GM10266 (cell line): ENCODE measurements around the gene HCRT.

ENCODE experiments used
- DNase-seq: peaks from one replicate; pipeline ENCODE4 v3.0.0; 2012; ENCODE audit errors: extremely low spot score
- TF ChIP-seq, protein P1 (sequence below): IDR thresholded peaks from 2 replicates; pipeline ENCODE4 v1.5.1; 2012; ENCODE audit warnings: mild to moderate bottlenecking, low read depth; ENCODE audit not compliant: control insufficient read depth, insufficient read depth; ENCODE audit errors: missing control alignments

HCRT gene, protein sequence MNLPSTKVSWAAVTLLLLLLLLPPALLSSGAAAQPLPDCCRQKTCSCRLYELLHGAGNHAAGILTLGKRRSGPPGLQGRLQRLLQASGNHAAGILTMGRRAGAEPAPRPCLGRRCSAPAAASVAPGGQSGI

DNA sequence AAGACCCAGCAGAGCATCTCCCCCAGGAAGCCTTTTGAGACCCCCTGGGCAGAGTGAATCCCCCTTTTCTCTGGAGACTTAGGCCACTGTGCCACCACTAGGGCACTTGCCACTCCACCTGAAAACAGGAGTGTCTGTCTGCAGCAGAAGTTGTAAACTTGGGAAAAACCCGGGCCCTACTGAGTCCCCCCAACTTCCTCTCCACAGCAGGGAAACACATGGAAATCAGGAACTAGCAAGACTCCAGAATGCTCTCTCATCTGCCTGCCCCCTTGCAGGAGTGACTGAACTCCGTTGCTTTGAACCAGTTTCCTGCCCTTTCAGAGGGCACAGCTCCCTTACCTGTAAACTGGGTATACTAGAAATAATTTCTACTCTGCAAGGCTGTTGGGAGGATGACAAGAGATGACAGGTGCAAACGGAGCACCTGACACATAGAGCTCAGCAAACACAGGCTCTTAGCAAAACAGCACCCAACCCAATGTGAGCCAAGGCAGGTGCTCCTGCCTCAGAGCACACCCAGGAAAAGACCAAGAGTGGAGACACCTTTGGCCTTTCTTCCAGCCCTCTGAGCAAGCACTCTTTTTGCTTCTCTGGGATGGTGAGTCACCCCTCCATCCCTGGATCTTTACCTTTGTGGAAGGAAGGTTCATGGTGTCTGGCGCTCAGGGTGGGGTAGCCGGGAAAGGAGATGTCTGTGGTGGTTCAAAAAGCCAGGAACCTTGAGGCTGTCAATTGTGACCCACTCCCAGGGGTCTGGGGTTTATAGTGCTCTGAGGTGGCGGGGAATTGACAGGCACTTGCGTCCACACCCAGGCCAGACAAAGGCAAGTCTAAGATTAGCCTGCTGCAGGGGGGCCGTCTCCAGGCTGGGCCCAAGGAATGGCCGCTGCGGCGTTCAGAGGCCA, at the start of gene HCRT:
Gene HCRT, minus strand, starts transcription at position 740 of the 908 bp plus-strand sequence. Its CDS starts 87 bp downstream, at position 653.
- no peak for DNase-seq

DNA sequence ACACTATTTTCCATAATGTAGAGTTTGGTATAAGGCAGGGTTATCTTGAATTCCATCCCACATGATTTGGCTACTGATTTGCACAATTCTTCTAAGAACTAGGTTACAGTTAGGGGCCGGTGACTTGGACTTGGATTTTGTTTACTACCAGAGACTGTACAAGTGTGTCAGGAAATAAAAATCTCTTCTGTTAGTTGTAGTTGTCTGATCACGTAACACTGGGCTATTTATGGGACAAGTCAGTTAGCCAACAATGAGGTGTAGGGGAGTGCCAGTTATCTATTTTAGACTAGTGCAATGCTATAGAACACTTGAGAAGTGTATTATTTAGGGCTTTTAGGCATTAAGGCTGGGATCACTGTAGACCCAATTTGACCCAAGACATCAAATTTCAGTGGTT, 48.7 kb upstream of the HCRT start:
- TF ChIP-seq, protein P1, sequence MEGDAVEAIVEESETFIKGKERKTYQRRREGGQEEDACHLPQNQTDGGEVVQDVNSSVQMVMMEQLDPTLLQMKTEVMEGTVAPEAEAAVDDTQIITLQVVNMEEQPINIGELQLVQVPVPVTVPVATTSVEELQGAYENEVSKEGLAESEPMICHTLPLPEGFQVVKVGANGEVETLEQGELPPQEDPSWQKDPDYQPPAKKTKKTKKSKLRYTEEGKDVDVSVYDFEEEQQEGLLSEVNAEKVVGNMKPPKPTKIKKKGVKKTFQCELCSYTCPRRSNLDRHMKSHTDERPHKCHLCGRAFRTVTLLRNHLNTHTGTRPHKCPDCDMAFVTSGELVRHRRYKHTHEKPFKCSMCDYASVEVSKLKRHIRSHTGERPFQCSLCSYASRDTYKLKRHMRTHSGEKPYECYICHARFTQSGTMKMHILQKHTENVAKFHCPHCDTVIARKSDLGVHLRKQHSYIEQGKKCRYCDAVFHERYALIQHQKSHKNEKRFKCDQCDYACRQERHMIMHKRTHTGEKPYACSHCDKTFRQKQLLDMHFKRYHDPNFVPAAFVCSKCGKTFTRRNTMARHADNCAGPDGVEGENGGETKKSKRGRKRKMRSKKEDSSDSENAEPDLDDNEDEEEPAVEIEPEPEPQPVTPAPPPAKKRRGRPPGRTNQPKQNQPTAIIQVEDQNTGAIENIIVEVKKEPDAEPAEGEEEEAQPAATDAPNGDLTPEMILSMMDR = no peak
- DNase-seq = no peak

More for the DNA sequence above, at the start of gene HCRT:
- TF ChIP-seq, protein P1 = no peak

DNA sequence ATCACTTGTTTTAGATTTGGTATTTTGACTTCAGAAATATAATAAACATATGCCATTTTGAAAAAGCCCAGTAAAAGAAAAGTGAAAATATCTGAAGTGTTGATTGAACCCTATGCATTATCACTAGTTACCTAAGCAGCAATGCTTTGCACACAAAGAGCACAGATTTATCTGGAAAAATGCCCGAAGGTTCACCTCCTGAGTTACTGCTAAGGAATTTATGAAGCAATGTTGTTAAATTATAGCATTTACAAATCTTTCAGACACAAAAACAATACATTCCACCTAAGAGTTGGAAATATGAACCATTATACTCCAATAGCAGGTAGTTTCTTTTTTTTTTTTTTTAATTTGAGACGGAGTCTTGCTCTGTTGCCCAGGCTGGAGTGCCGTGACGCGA, 47.9 kb upstream of the HCRT start:
- TF ChIP-seq, protein P1 = no peak
- no peak for DNase-seq

DNA sequence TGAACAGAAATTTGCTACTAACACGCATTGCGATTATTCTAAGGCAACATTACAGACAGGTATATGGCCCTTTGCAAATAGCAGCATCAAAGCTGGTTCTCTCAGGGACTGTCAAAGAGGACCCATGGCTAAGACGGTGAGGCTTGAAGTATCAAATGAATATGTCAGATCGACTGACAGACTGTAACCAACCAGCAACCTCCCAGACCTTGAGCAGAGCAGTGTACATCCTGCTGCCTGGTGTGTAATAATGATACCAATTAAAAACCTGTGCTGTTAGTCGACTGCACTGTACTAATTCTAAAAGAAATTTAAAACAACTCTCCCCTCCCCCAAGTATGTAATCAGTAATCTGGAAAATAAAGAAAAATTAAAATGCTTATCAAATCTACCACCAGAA, 45.0 kb upstream of the HCRT start:
- DNase-seq = no peak
- TF ChIP-seq, protein P1 = no peak

DNA sequence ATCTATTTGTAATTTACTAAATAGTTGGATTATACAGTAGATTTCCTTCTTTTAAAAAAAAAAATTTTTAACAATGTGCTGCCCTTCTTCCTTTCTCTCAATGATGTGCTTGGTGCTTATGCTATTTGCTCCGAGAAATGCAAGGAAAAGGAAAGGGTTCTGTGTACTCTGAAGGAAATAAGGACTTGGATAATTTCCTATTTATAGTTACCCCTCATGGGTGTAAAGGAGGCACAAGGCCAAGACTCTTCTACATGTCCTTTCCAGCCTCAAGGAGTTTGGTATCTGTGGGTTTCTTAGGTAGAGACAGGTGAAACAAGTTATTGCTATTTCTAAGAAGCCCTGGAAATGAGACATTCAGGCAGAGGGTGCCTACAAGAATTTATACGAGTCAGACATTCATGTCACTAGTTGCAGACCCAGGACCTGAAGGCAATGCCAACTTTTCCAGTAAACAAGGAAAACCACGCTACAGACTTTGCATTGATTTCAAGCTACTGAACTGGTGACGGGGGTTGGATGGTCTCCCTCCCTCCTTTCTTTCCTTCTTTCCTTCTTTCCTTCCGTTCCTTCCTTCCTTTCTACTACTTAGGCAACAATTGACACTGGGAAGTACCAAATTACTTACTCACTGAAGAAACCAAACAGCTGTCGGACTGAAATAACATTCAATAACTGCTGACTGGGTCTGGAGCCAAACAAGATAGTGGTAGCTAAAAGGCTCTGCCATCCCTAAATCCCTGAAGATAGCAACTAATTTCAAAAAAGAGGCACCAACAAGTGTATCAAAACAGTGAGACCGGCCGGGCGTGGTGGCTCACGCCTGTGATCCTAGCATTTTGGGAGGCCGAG, 42.8 kb upstream of the HCRT start:
- TF ChIP-seq, protein P1 = no peak
- DNase-seq = no peak

DNA sequence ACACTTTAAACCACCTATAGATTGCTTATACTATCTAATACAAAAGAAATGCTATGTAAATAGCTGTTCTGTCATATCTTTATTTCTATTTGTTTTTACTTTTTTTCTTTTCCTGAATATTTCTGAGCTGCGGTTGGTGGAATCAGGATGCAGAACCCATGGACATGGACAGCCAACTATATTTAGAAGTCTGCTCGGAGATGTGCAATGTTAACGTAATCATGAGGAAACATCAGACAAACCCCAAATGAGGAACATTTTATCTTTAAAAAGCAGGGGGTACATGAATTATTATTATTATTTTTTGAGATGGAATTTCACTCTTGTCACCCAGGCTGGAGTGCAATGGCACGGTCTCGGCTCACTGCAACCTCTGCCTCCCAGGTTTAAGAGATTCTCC, 40.4 kb upstream of the HCRT start:
- DNase-seq = no peak
- TF ChIP-seq, protein P1 = no peak
